Adipocyte (in vitro differentiated cells): ENCODE data around the gene USHBP1.

Experiments used
- DNase-seq: peaks from one replicate; pipeline ENCODE4 v3.0.0-alpha.2; 2015; ENCODE audit warnings: low read depth
- H3K27me3 ChIP-seq: replicated peaks from 2 replicates; pipeline ENCODE4 v1.7.0; 2013; ENCODE audit warnings: mild to moderate bottlenecking, low read length, moderate library complexity; ENCODE audit not compliant: control insufficient read depth, insufficient read depth
- H3K36me3 ChIP-seq: 2 replicates; pipeline ENCODE4 v1.7.0; 2013; ENCODE audit warnings: low read length, mild to moderate bottlenecking, moderate library complexity; ENCODE audit not compliant: control insufficient read depth, insufficient read depth, severe bottlenecking
- H3K4me1 ChIP-seq: 2 replicates; pipeline ENCODE4 v1.7.0; 2013; ENCODE audit warnings: mild to moderate bottlenecking, low read length, moderate library complexity; ENCODE audit not compliant: control insufficient read depth, insufficient read depth
- H3K4me3 ChIP-seq: 2 replicates; pipeline ENCODE4 v1.7.0; 2013; ENCODE audit warnings: mild to moderate bottlenecking, low read length, moderate library complexity
- H3K9ac ChIP-seq: 2 replicates; pipeline ENCODE4 v1.7.0; 2013; ENCODE audit warnings: mild to moderate bottlenecking, low read length, moderate library complexity
- H3K9me3 ChIP-seq: 2 replicates; pipeline ENCODE4 v1.7.0; 2013; ENCODE audit warnings: mild to moderate bottlenecking, low read length, moderate library complexity; ENCODE audit not compliant: control insufficient read depth

USHBP1 gene

DNA sequence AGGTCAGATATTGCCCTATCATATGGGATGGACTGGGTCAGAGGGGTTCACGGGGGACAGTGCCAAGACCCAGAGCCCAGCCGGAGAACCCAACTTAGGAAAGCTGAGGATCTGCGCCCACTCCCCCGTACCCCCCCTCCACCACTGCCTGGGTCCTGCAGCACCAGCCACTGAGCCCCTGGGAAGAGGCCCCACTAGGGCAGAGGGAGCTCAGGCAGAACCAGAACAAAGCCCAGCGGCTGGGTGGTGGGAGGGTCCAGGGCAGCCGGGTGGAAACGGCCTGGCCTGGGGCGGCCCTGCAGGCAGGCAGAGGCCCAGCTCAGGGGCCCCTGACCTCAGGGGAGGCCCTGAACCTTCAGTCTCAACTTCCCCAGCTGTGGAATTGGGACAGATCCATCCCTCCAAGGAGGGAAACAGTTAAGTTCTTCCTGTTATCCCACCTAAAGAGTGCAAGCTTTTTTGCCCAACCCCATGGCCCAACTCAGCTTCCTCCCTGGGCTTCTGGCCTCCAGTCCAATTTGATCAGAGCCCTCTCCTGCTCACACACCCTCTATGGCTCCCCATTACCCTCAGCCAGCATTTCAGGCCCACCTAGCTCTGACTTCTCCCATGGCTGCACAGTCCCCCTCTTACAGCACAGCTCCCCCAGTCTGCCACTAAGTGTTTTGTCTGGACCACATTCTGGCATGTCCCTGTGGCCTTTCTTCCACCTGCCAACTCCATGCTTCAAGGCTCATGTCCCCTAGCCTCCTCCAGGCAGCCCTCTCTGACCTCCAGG, 21.9 kb downstream of the USHBP1 start:
- no peak for DNase-seq
- no peaks in the 10 kb centered on the region for H3K27me3 ChIP-seq
- H3K9me3 ChIP-seq, result no peaks in the 10 kb centered on the region
- peak overlapping the region; percentile 96 for H3K9ac ChIP-seq
- H3K4me3 ChIP-seq, result peak overlapping the region; percentile 96
- peaks cover 22% of the 10 kb centered on the region for H3K36me3 ChIP-seq
- peaks cover 43% of the 10 kb centered on the region for H3K4me1 ChIP-seq

- H3K4me1 ChIP-seq, result peaks cover 29% of the 10 kb centered on the region
- H3K27me3 ChIP-seq, result no peaks in the 10 kb centered on the region
- H3K36me3 ChIP-seq, result peaks cover 29% of the 10 kb centered on the region
- H3K4me3 ChIP-seq, result no peak overlapping the region
- no peaks in the 10 kb centered on the region for H3K9me3 ChIP-seq
- no peak for DNase-seq
- H3K9ac ChIP-seq, result no peak overlapping the region
Observed at GRCh38 chr19:17240826-17241399, 23.6 kb downstream of the USHBP1 start.

- DNase-seq, result no peak
- Histone ChIP-seq H3K4me1 (peaks cover 31% of the 10 kb centered on the region), H3K27me3 (no peaks in the 10 kb centered on the region), H3K36me3 (peaks cover 29% of the 10 kb centered on the region), H3K9ac (no peak overlapping the region), H3K4me3 (no peak overlapping the region), H3K9me3 (no peaks in the 10 kb centered on the region)
Observed at GRCh38 chr19:17240062-17240752, 24.3 kb downstream of the USHBP1 start.

GRCh38 chr19:17237747-17238706, 26.5 kb downstream of the USHBP1 start:
- Histone ChIP-seq H3K4me3 (no peak overlapping the region), H3K9ac (no peak overlapping the region), H3K27me3 (no peaks in the 10 kb centered on the region), H3K36me3 (peaks cover 41% of the 10 kb centered on the region), H3K4me1 (peaks cover 30% of the 10 kb centered on the region), H3K9me3 (no peaks in the 10 kb centered on the region)
- no peak for DNase-seq

DNA sequence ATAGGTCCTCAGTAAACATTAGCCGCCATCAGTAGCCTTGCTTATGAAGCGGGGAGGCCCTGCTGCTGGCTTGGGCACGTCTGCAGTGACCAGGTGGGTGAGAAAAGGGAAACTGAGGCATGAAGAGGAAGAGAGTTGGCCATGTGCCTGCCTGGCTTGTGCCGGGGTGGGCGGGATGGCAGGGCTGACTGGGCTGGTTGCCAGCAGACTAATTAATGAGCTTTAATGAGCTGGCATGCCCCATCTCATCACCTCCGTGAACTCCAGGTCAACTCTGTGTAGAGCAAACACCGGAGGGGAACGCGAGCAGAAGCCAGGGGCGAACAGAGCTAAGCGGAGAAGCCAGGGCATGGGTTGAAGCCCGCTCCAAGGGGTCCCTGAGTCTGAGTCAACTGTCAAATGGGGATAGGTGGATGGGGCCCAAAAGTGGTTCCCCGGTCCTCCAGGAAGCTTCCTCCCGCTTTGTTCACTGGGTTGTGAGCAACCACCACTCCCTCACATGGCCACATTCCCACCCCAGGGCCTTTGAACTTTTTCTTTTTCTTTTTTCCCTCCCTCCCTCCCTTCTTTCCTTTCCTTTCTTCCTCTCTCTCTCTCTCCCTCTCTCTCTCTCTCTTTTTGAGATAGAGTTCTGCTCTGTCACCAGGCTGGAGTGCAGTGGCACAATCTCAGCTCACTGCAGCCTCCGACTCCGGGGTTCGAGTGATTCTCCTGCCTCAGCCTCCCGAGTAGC, 27.6 kb downstream of the USHBP1 start:
- Histone ChIP-seq H3K4me1 (peaks cover 20% of the 10 kb centered on the region), H3K27me3 (no peaks in the 10 kb centered on the region), H3K36me3 (peaks cover 51% of the 10 kb centered on the region), H3K9ac (no peak overlapping the region), H3K4me3 (no peak overlapping the region), H3K9me3 (no peaks in the 10 kb centered on the region)
- no peak for DNase-seq

DNA sequence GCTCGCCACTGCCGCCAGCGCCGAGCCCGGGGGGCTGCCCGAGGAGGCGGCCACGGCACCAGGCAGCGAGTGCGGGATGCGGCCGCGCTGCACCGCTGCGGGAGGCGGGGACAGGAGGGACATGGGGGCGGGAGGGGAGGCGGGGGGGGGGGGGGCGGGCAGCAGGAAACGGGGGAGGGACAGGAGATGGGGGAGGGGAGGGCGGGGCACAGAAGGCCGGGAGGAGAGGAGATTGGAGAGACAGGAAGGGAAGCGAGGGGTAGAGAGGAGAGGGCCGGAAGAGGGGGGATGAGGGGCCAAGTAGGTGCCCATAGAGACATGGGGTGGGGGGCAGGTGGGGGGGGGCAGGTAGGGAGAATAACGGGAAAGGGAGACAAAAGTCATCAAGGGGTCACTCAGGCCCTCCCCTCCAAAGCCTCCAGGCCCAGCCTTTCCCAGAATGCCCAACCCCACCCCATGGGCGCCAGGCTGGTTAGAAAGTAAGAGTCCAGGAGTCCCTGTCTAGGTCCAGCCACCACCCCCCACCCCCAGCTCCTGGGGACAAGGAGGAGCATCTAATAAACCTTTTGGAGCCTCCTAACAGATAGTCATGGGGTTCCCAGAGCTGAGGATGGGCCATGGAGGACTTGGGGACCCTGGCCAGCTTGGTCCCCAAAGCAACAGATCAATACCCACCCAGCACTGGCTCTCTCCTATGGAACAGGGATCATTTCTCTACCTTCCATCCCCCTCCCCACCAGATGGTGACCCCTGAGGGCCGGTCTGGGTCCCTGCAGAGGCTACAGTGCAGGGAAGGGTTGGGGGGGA, 28.4 kb downstream of the USHBP1 start:
- no peak for DNase-seq
- H3K9ac ChIP-seq, result peak overlapping the region; percentile 56
- peaks cover 57% of the 10 kb centered on the region for H3K36me3 ChIP-seq
- H3K9me3 ChIP-seq, result no peaks in the 10 kb centered on the region
- peaks cover 15% of the 10 kb centered on the region for H3K4me1 ChIP-seq
- H3K27me3 ChIP-seq, result no peaks in the 10 kb centered on the region
- peak overlapping the region; percentile 68 for H3K4me3 ChIP-seq

GRCh38 chr19:17235300-17235970, 29.1 kb downstream of the USHBP1 start:
- DNase-seq, result peak; percentile 84
- Histone ChIP-seq H3K4me3 (peak overlapping the region; percentile 68), H3K4me1 (peaks cover 12% of the 10 kb centered on the region), H3K9ac (peak overlapping the region; percentile 56), H3K36me3 (peaks cover 57% of the 10 kb centered on the region), H3K9me3 (no peaks in the 10 kb centered on the region), H3K27me3 (no peaks in the 10 kb centered on the region)

DNA sequence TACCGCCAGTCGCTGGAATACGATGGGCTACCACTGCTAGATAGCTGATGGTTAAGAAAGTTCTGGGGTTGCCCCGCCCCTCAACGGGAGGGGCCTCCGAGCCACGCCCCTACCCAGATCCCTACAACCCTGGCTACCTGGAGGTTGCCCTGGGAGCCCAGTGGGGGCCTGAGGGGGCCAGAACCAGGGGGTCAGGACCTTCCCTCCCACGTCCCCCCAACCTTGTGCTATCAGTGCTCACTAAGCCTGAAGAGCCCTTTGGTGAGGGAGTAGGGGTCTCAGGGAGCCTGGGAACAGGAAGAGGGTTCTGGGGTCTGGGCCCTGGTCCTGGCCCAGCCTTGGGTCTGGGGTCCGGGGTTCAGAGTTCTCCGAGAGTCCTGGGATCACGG, 29.6 kb downstream of the USHBP1 start:
- Histone ChIP-seq H3K9ac (peak overlapping the region; percentile 56), H3K36me3 (peaks cover 57% of the 10 kb centered on the region), H3K4me3 (peak overlapping the region; percentile 68), H3K27me3 (no peaks in the 10 kb centered on the region), H3K4me1 (peaks cover 7% of the 10 kb centered on the region), H3K9me3 (no peaks in the 10 kb centered on the region)
- DNase-seq, result peak; percentile 64

DNA sequence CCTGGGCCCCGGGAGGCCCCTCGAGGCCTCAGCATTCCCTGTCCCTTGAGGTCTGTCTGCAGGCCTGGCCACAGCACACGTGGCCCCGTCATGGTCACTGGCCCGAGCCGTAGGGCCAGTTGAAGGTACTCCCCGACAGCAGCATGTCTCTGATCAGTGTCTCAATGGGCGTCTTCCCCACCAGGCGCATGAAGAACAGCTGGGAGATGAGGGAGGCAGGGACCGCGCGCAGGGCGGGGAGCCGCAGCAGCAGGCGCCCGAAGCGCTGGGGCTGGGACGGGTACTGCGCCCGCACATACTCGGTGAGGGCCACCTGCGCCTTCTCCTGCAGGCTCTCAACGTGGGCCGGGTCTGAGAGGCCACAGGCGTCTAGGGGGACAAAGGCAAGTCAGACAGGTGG, 32.3 kb downstream of the USHBP1 start:
- Histone ChIP-seq H3K9me3 (no peaks in the 10 kb centered on the region), H3K36me3 (peaks cover 41% of the 10 kb centered on the region), H3K27me3 (no peaks in the 10 kb centered on the region), H3K4me1 (peaks cover 6% of the 10 kb centered on the region), H3K4me3 (no peak overlapping the region), H3K9ac (no peak overlapping the region)
- no peak for DNase-seq
